Epithelial cell of proximal tubule (primary cell): Measurements from ENCODE around the gene DISP3. TPM values are rescaled to one million over a fixed set of nuclear protein-coding genes. Genes with fewer than 3 reads are reported as not detected.

Experiments used
- DNase-seq: peaks from one replicate; pipeline ENCODE4 v3.0.0-alpha.2; 2011; ENCODE audit warnings: low read depth
- H3K4me3 ChIP-seq: 2 replicates; pipeline ENCODE4 v1.5.1; 2011; ENCODE audit warnings: low read depth, mild to moderate bottlenecking, low read length
- CTCF ChIP-seq: conservative IDR thresholded peaks from 2 replicates; pipeline ENCODE4 v1.5.1; 2012; ENCODE audit warnings: low read depth, mild to moderate bottlenecking, low read length
- total RNA-seq: library from RNA; depleted of rRNA; stranded (reverse); fragments of >200 nt; gene quantifications from 2 replicates; pipeline ENCODE4 v1.2.3, GENCODE V29; 2015

DISP3 gene
- total RNA-seq, 1 donor from 2014 or later = 0.29 TPM

GRCh38 chr1:11518016-11518701 is 39.2 kb downstream of the DISP3 start:
- no peak for TF ChIP-seq CTCF
- no peak overlapping the region for H3K4me3 ChIP-seq
- no peak for DNase-seq

DNA sequence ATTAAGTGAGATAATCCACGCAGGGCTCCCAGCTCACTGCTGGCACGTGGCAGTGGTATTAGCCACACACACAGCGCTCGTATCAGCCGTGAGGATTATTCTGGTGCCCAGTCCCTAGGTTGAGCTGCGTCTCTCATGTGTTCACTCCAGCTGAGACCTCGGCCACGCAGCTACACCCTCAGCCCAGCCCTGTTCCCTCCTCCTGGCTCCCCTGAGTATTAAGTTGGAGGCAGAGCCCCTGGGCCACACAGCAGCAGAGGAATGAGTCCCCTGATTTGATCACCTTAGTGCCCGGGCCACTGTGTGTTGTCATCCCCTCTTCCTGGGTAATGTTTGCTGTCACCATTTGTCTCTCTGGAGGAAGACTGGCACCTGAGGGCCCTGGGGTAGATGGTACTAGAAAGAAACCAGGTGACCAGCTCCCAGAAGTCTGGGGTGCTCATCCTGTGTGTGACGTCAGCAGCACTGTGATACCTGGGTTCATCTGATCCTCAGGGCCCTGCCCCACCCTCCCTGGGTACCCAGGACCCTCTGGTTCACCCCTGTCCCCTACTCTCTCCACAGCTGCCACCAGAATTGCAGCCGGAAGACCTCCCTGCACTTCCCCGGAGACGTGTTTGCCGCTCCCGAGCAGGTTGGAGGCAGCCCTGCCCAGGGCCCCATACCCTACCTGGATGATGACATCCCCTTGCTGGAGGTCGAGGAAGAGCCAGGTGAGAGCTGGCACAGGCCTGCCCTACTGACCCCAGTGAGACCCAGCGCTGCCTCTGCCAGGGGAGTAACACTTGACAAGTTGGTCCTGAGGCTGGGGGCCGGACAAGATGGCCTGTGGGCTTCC is 40.1 kb downstream of the DISP3 start:
- DNase-seq = no peak
- H3K4me3 ChIP-seq = no peak overlapping the region
- no peak for TF ChIP-seq CTCF

GRCh38 chr1:11519629-11520031 is 40.7 kb downstream of the DISP3 start:
- no peak for DNase-seq
- no peak overlapping the region for H3K4me3 ChIP-seq
- TF ChIP-seq CTCF = no peak

DNA sequence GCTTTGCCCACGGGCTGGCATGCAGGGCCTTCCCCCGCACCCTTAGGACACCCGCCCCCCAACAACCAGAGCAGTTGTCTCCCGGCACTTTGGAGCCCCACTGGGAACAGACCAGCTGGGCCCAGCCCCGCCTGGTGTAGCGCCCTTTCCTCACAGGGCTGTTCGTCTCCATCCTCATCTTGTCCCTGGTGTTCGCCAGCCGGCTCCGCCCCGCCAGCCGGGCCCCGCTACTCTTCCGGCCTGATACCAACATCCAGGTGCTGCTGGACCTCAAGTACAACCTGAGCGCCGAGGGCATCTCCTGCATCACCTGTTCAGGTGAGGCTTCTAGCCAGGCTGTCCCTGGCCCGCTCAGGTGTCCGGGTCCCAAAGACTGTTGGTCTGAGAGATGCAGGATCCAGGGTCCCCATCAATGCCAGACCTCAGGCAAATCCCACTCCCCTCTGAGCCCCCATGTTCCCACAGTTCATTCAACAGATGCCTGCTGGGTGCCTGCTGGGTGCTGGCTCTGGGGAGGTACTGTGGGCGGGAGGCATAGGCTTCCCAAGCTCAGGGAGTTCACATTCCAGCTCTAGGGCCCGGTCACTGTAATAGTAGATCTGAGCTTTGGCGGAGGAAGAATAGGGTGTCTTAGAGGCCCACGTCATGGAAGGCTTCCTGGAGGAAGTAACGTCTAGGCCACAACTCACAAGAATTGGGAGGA is 41.7 kb downstream of the DISP3 start:
- no peak overlapping the region for H3K4me3 ChIP-seq
- DNase-seq = no peak
- no peak for TF ChIP-seq CTCF

- no peak for TF ChIP-seq CTCF
- no peak overlapping the region for H3K4me3 ChIP-seq
- DNase-seq = no peak
Measured at GRCh38 chr1:11521582-11522399, 42.8 kb downstream of the DISP3 start.

DNA sequence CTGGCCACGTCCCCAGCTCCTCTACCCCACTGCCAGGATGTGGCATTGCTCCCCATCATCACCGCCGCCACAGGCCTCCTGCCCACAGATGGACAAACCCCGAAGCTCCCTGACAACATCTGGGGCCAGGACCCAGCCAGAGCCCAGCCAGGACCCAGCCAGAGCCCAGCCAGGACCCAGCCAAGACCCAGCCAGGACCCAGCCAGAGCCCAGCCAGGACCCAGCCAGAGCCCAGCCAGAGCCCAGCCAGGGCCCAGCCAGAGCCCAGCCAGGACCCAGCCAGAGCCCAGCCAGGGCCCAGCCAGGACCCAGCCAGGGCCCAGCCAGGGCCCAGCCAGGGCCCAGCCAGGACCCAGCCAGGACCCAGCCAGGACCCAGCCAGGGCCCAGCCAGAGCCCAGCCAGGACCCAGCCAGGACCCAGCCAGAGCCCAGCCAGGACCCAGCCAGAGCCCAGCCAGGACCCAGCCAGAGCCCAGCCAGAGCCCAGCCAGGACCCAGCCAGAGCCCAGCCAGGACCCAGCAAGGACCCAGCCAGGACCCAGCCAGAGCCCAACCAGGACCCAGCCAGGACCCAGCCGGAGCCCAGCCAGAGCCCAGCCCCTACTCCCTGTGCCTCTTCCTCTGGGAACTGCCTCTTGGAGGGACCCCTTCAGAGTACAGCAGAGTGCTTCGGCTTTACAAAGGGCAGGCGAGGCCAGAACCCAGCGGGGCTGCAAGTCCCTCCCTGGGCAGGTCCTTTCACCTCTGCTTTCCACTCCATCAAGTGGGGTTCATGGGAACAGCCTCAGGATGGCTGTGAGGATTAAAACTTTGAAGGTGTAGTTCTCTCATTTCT is 43.7 kb downstream of the DISP3 start:
- no peak for TF ChIP-seq CTCF
- no peak for DNase-seq
- H3K4me3 ChIP-seq = no peak overlapping the region
